Kidney (tissue), 14 donors: Measurements from ENCODE around the gene SEL1L2. TPM values are rescaled to one million over a fixed set of nuclear protein-coding genes. Genes with fewer than 3 reads are reported as not detected.

Experiments
- DNase-seq, 5 donors: peaks; one replicate each; pipeline ENCODE4 v3.0.0-alpha.2; 2013 to 2020
- FAIRE-seq: peaks from 2 replicates; lab custom pipeline; 2012; peaks lifted over from hg19 to GRCh38; lab: Jason Lieb, UNC
- H3K27ac ChIP-seq, 2 donors: one replicate each; pipeline ENCODE4 v1.7.0; 2013; ENCODE audit warnings: low read depth in 2 of 2, low read length in 2 of 2, inconsistent platforms in 1 of 2
- H3K27me3 ChIP-seq: one replicate; pipeline ENCODE4 v1.7.1; 2013; ENCODE audit warnings: low read length, inconsistent platforms; ENCODE audit not compliant: control insufficient read depth, insufficient read depth
- H3K36me3 ChIP-seq, 3 donors: one replicate each; pipeline versions ENCODE4 v1.7.0 to v1.7.1; 2013; ENCODE audit warnings: low read length in 3 of 3, control low read depth in 1 of 3, inconsistent platforms in 1 of 3; ENCODE audit not compliant: insufficient read depth in 3 of 3, control insufficient read depth in 2 of 3
- H3K4me1 ChIP-seq, 3 donors: one replicate each; pipeline versions ENCODE4 v1.7.0 to v1.7.1; 2013; ENCODE audit warnings: low read length in 3 of 3, inconsistent platforms in 1 of 3, low read depth in 1 of 3; ENCODE audit not compliant: control insufficient read depth in 2 of 3, insufficient read depth in 2 of 3
- H3K4me3 ChIP-seq, 3 donors: one replicate each; pipeline versions ENCODE4 v1.7.0 to v1.8.1; 2013; ENCODE audit warnings: low read length in 3 of 3, control low read depth in 1 of 3, inconsistent platforms in 1 of 3
- H3K9ac ChIP-seq, 3 donors: one replicate each; pipeline versions ENCODE4 v1.7.0 to v1.7.1; 2013; ENCODE audit warnings: low read length in 3 of 3, control low read depth in 1 of 3, inconsistent platforms in 1 of 3
- H3K9me3 ChIP-seq, 3 donors: one replicate each; pipeline versions ENCODE4 v1.7.0 to v1.7.1; 2013; ENCODE audit warnings: low read length in 3 of 3, control low read depth in 1 of 3, inconsistent platforms in 1 of 3; ENCODE audit not compliant: control insufficient read depth in 2 of 3, insufficient read depth in 1 of 3
- intact Hi-C: fragments of 100-400 bp; cut with DNase I; formaldehyde crosslinking; loops from one replicate; pipeline ENCODE4 v1.11.1; 2022
- polyA plus RNA-seq: library from polyadenylated mRNA; stranded (reverse); fragments of 350-450 nt; fragmentation: Illumina TruSeq; extraction: RNeasy Lipid Tissue Mini Kit (QIAGEN cat#74804); gene quantifications from one replicate; pipeline ENCODE4 v1.2.3, GENCODE V29; 2014; ENCODE audit warnings: low read depth, low replicate concordance; ENCODE audit not compliant: insufficient read depth
- total RNA-seq: library from RNA; stranded (reverse); fragmentation: NEBNext Ultra II Directional; extraction: Animal tissue kit (Norgen Biotek cat#: 25700); gene quantifications from one replicate; pipeline ENCODE4 v1.2.1, GENCODE V29; 2021
- TF ChIP-seq, protein P1 (sequence below): IDR thresholded peaks from 3 replicates; pipeline ENCODE4 v1.5.1; 2012; ENCODE audit warnings: mild to moderate bottlenecking, moderate library complexity, borderline replicate concordance; ENCODE audit not compliant: insufficient read depth; ENCODE audit errors: extremely low read depth
- donor health status: control.
- donor health status: control.
- donor health status: control.
- donor health status: control.
- donor health status: control.
- donor health status: DM: yes; HTN: yes; CAD: no.
- donor health status: Normal renal cell carcinoma (clear cell type).

Gene SEL1L2
- total and polyA plus RNA-seq, 2 donors from 2014 or later, result not detected

DNA sequence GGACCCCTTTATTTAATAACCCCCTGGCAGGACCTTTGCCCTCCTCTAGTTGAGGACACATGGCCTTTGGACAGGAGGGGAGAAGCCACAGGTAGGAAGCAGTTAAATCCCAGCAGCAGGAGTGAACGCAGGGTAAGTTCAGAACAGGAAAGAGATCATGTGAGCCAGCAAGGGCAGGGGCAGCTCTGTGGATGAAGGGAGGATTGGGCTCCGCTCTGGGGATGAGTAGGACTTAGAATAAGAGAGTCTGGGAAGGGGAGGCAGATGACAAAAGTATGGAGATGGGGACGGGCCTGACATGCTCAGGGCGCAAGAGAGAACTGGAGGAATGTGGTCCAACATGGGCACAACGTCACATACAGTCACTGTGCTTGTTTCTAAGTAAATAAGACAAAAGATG is 116.6 kb downstream of the SEL1L2 start:
- DNase-seq (peak in 2 of 5 donors; percentile 5 to 9), FAIRE-seq (no peak)
- Histone ChIP-seq H3K9me3 (no peaks in the 10 kb centered on the region), H3K27me3 (no peaks in the 10 kb centered on the region), H3K36me3 (no peaks in the 10 kb centered on the region), H3K9ac (no peak overlapping the region), H3K27ac (no peak overlapping the region), H3K4me3 (no peak overlapping the region), H3K4me1 (no peaks in the 10 kb centered on the region)
- TF ChIP-seq, protein P1, sequence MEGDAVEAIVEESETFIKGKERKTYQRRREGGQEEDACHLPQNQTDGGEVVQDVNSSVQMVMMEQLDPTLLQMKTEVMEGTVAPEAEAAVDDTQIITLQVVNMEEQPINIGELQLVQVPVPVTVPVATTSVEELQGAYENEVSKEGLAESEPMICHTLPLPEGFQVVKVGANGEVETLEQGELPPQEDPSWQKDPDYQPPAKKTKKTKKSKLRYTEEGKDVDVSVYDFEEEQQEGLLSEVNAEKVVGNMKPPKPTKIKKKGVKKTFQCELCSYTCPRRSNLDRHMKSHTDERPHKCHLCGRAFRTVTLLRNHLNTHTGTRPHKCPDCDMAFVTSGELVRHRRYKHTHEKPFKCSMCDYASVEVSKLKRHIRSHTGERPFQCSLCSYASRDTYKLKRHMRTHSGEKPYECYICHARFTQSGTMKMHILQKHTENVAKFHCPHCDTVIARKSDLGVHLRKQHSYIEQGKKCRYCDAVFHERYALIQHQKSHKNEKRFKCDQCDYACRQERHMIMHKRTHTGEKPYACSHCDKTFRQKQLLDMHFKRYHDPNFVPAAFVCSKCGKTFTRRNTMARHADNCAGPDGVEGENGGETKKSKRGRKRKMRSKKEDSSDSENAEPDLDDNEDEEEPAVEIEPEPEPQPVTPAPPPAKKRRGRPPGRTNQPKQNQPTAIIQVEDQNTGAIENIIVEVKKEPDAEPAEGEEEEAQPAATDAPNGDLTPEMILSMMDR, result no peak
- intact Hi-C loops, result no loop called here

DNA sequence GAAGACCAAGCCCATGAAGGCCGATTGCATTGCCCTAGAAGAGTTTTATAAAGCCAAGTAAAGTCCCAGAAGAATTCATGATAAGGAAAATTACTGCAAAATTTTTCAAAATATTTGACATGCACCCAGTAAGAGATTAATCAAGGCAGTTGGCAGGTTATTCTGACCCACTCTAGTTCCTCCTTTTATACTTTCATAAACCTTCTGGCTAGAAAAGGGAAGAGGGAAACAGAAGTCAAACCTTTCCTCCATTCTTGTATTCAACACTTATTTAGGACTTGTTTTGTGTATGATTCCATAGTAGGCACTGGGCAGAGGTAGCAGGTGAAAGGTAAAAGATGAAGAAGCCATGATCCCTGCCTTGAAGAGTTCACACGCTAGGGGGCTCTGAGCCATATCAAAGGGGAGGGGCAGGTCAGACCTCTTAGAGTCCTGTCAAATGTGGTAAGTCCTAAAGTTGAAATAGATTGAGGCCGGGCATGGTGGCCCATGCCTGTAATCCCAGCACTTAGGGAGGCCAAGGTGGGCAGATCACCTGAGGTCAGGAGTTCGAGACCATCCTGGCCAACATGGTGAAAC is 120.2 kb downstream of the SEL1L2 start:
- intact Hi-C loops, result no loop called here
- peaks cover 0 to 2% (median 0%) of the 10 kb centered on the region in 3 donors for H3K4me1 ChIP-seq
- no peak overlapping the region for H3K4me3 ChIP-seq
- TF ChIP-seq, protein P1, result no peak
- H3K27me3 ChIP-seq, result no peaks in the 10 kb centered on the region
- no peaks in the 10 kb centered on the region for H3K9me3 ChIP-seq
- no peaks in the 10 kb centered on the region for H3K36me3 ChIP-seq
- no peak overlapping the region for H3K9ac ChIP-seq
- no peak overlapping the region for H3K27ac ChIP-seq
- DNase-seq (no peak), FAIRE-seq (no peak)

DNA sequence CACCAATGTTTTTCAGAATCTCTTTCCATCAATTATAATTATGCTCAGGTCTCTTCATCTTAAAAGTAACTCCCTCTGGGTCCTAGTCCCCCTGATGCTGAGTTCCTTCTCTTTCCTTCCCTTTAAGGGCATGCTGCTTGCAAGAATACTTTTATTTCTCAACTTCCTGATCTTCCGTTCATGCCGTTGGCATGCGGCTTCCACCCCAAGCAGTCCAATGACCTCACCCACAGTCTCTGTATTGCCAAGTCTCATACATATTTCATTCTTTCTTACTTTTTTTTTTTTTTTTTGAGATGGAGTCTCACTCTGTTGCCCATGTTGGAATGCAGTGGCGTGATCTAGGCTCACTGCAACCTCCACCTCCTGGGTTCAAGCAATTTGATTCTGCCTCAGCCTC is 122.1 kb downstream of the SEL1L2 start:
- no peak overlapping the region for H3K4me3 ChIP-seq
- TF ChIP-seq, protein P1, result no peak
- intact Hi-C loops, result no loop called here
- no peak overlapping the region for H3K27ac ChIP-seq
- no peak for FAIRE-seq
- no peak overlapping the region for H3K9ac ChIP-seq
- H3K4me1 ChIP-seq, result peaks cover 0 to 4% (median 0%) of the 10 kb centered on the region in 3 donors
- DNase-seq, result no peak
- no peaks in the 10 kb centered on the region for H3K36me3 ChIP-seq
- H3K9me3 ChIP-seq, result no peaks in the 10 kb centered on the region
- H3K27me3 ChIP-seq, result no peaks in the 10 kb centered on the region
